Liver (tissue), 9 donors: ENCODE data around the gene ATP6V1D. TPM values are rescaled to one million over a fixed set of nuclear protein-coding genes. Genes with fewer than 3 reads are reported as not detected.

ENCODE experiments used
- DNase-seq: peaks from one replicate; pipeline ENCODE4 v3.0.0-alpha.2; 2017; ENCODE audit warnings: low spot score
- H3K27ac ChIP-seq, 2 donors: one replicate each; pipeline ENCODE4 v1.7.0; 2013; ENCODE audit warnings: inconsistent platforms in 2 of 2, low read length in 2 of 2, control low read depth in 1 of 2, low read depth in 1 of 2, mild to moderate bottlenecking in 1 of 2
- H3K27me3 ChIP-seq, 4 donors: one replicate each; pipeline versions ENCODE4 v1.6.1 to v1.7.0; 2013; ENCODE audit warnings: low read length in 3 of 4, inconsistent platforms in 1 of 4, mild to moderate bottlenecking in 1 of 4, moderate library complexity in 1 of 4; ENCODE audit not compliant: control insufficient read depth in 4 of 4, insufficient read depth in 4 of 4
- H3K36me3 ChIP-seq, 4 donors: one replicate each; pipeline versions ENCODE4 v1.6.1 to v1.7.0; 2013; ENCODE audit warnings: low read length in 3 of 4, mild to moderate bottlenecking in 3 of 4, low read depth in 1 of 4, moderate library complexity in 1 of 4; ENCODE audit not compliant: control insufficient read depth in 4 of 4, insufficient read depth in 3 of 4
- H3K4me1 ChIP-seq, 4 donors: one replicate each; pipeline versions ENCODE4 v1.6.1 to v1.7.0; 2013; ENCODE audit warnings: low read length in 3 of 4, mild to moderate bottlenecking in 3 of 4, moderate library complexity in 1 of 4; ENCODE audit not compliant: control insufficient read depth in 4 of 4, insufficient read depth in 4 of 4
- H3K4me3 ChIP-seq, 3 donors: one replicate each; pipeline versions ENCODE4 v1.6.1 to v1.7.0; 2013; ENCODE audit warnings: low read length in 3 of 3, control low read depth in 1 of 3, low read depth in 1 of 3, mild to moderate bottlenecking in 1 of 3
- H3K9ac ChIP-seq, 2 donors: one replicate each; pipeline ENCODE4 v1.7.0; 2013; ENCODE audit warnings: low read length in 2 of 2, mild to moderate bottlenecking in 2 of 2, moderate library complexity in 2 of 2, control low read depth in 1 of 2, low read depth in 1 of 2
- H3K9me3 ChIP-seq, 4 donors: one replicate each; pipeline versions ENCODE4 v1.6.1 to v1.7.0; 2013; ENCODE audit warnings: low read length in 3 of 4; ENCODE audit not compliant: control insufficient read depth in 4 of 4
- EGR1 ChIP-seq, 2 donors: IDR thresholded peaks; 2 replicates each; pipeline ENCODE4 v1.6.1; 2016 to 2018; ENCODE audit warnings: antibody characterized with exemption in 2 of 2, low read depth in 2 of 2
- FOXA1 ChIP-seq: IDR thresholded peaks from 2 replicates; pipeline ENCODE4 v1.6.1; 2016; ENCODE audit warnings: antibody characterized with exemption
- FOXA2 ChIP-seq: IDR thresholded peaks from 2 replicates; pipeline ENCODE4 v1.6.1; 2016; ENCODE audit warnings: antibody characterized with exemption
- GABPA ChIP-seq, 2 donors: IDR thresholded peaks in 1 of 2; conservative IDR thresholded peaks in 1 of 2; 2 replicates each; pipeline ENCODE4 v1.6.1; 2016; ENCODE audit warnings: antibody characterized with exemption in 2 of 2, mild to moderate bottlenecking in 1 of 2, moderate library complexity in 1 of 2
- HNF4A ChIP-seq, 2 donors: conservative IDR thresholded peaks; 2 replicates each; pipeline ENCODE4 v1.6.1; 2016; ENCODE audit warnings: antibody characterized with exemption in 2 of 2, mild to moderate bottlenecking in 2 of 2
- HNF4G ChIP-seq: IDR thresholded peaks from 2 replicates; pipeline ENCODE4 v1.6.1; 2016; ENCODE audit warnings: antibody characterized with exemption
- JUND ChIP-seq, 2 donors: IDR thresholded peaks; 2 replicates each; pipeline ENCODE4 v1.6.1; 2016; ENCODE audit warnings: antibody characterized with exemption in 2 of 2
- MAX ChIP-seq: IDR thresholded peaks from 2 replicates; pipeline ENCODE4 v1.6.1; 2016; ENCODE audit warnings: antibody characterized with exemption
- NR2F2 ChIP-seq: IDR thresholded peaks from 2 replicates; pipeline ENCODE4 v1.6.1; 2016; ENCODE audit warnings: antibody characterized with exemption
- RAD21 ChIP-seq, 2 donors: IDR thresholded peaks; 2 replicates each; pipeline ENCODE4 v1.6.1; 2016; ENCODE audit warnings: antibody characterized with exemption in 2 of 2, mild to moderate bottlenecking in 2 of 2
- REST ChIP-seq: IDR thresholded peaks from 2 replicates; pipeline ENCODE4 v1.6.1; 2016; ENCODE audit warnings: antibody characterized with exemption, mild to moderate bottlenecking
- RXRA ChIP-seq, 2 donors: IDR thresholded peaks; 2 replicates each; pipeline ENCODE4 v1.6.1; 2017 to 2018; ENCODE audit warnings: antibody characterized with exemption in 2 of 2, mild to moderate bottlenecking in 1 of 2
- SP1 ChIP-seq: IDR thresholded peaks from 2 replicates; pipeline ENCODE4 v1.6.1; 2018; ENCODE audit warnings: antibody characterized with exemption, mild to moderate bottlenecking
- TAF1 ChIP-seq: conservative IDR thresholded peaks from 2 replicates; pipeline ENCODE4 v1.6.1; 2016; ENCODE audit warnings: antibody characterized with exemption, mild to moderate bottlenecking
- YY1 ChIP-seq: IDR thresholded peaks from 2 replicates; pipeline ENCODE4 v1.6.1; 2016; ENCODE audit warnings: antibody characterized with exemption, mild to moderate bottlenecking
- WGBS: extraction: QIAGEN DNeasy Blood & Tissue Kit; methylation state at CpG from one replicate; pipeline ENCODE4 v1.1.7; 2013; 5-methylcytosine and 5-hydroxymethylcytosine counted together
- polyA plus RNA-seq, 2 donors: library from polyadenylated mRNA; stranded (reverse) in 1 of 2; unstranded in 1 of 2; fragments of 200-250 nt in 1 of 2; fragments of >200 nt in 1 of 2; fragmentation: Nextera tagmentation in 1 of 2; extraction: Ambion mirVana in 1 of 2; gene quantifications; one replicate each; pipeline versions ENCODE4 v1.2.1 to v1.2.3, GENCODE V29; 2013 to 2015
- total RNA-seq, 2 donors: library from RNA; depleted of rRNA; stranded (reverse); fragments of >200 nt; gene quantifications; one replicate each; pipeline ENCODE4 v1.2.3, GENCODE V29; 2014
- TF ChIP-seq, protein P1 (sequence below): fragments of 150-350 bp; IDR thresholded peaks from 2 replicates; pipeline ENCODE4 v1.5.1; 2017; ENCODE audit warnings: improper control_type of control experiment, low read depth, low read length; ENCODE audit not compliant: missing input control
- TF ChIP-seq, protein P2 (sequence below): IDR thresholded peaks from 2 replicates; pipeline ENCODE4 v1.6.1; 2016; ENCODE audit warnings: antibody characterized with exemption
- TF ChIP-seq, protein P3 (sequence below): IDR thresholded peaks from 2 replicates; pipeline ENCODE4 v1.6.1; 2016; ENCODE audit warnings: antibody characterized with exemption
- donor health status: healthy.
- donor health status: healthy.
- donor health status: healthy.
- donor health status: healthy.
- donor health status: healthy.

ATP6V1D gene
- total and polyA plus RNA-seq, 4 donors: 22.6 to 53.2 (median 42.8) TPM

- H3K4me3 ChIP-seq: no peak overlapping the region
- peaks cover 1 to 68% (median 50%) of the 10 kb centered on the region in 4 donors for H3K36me3 ChIP-seq
- no peak for DNase-seq
- TF ChIP-seq, protein P1, sequence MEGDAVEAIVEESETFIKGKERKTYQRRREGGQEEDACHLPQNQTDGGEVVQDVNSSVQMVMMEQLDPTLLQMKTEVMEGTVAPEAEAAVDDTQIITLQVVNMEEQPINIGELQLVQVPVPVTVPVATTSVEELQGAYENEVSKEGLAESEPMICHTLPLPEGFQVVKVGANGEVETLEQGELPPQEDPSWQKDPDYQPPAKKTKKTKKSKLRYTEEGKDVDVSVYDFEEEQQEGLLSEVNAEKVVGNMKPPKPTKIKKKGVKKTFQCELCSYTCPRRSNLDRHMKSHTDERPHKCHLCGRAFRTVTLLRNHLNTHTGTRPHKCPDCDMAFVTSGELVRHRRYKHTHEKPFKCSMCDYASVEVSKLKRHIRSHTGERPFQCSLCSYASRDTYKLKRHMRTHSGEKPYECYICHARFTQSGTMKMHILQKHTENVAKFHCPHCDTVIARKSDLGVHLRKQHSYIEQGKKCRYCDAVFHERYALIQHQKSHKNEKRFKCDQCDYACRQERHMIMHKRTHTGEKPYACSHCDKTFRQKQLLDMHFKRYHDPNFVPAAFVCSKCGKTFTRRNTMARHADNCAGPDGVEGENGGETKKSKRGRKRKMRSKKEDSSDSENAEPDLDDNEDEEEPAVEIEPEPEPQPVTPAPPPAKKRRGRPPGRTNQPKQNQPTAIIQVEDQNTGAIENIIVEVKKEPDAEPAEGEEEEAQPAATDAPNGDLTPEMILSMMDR: peak; percentile 19
- TF ChIP-seq HNF4A (conservative IDR thresholded peaks at IDR 0.05) (no peak), RAD21 (IDR thresholded peaks at IDR 0.05) (peak in 1 of 2 donors; percentile 45), HNF4G (no peak), TAF1 (no peak), GABPA (IDR thresholded peaks at IDR 0.05 in 1 of 2, conservative IDR thresholded peaks at IDR 0.05 in 1 of 2) (no peak)
- no peaks in the 10 kb centered on the region for H3K4me1 ChIP-seq
- 95% methylated on average over 2 of the region's 2 CpGs for WGBS
- H3K9ac ChIP-seq: no peak overlapping the region
- no peaks in the 10 kb centered on the region for H3K27me3 ChIP-seq
- no peaks in the 10 kb centered on the region for H3K9me3 ChIP-seq
- H3K27ac ChIP-seq: no peak overlapping the region
These were observed 23.8 kb downstream of the ATP6V1D start for GRCh38 chr14:67335781-67336180.

DNA sequence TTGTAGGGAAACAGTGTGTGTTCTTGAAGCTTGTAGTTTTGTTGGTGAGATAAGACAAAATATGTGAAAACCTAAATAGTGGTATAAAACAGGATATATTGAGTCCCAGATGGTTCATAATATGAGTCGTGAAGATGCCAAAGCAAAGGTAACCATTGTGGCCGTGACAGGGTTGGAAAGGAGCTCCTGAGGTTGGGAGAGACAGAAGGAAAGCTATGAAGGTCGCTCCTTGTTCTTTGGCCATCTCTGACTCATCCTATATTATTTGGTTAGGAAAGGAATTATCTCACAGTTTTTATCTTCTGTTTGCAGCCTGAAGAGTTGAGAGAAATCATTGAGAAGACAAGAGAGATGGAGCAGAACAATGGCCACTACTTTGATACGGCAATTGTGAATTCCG is 27.1 kb downstream of the ATP6V1D start:
- H3K9me3 ChIP-seq: no peaks in the 10 kb centered on the region
- DNase-seq: no peak
- no peak overlapping the region for H3K9ac ChIP-seq
- no peak for TF ChIP-seq YY1
- no peak for TF ChIP-seq SP1
- TF ChIP-seq, protein P2, sequence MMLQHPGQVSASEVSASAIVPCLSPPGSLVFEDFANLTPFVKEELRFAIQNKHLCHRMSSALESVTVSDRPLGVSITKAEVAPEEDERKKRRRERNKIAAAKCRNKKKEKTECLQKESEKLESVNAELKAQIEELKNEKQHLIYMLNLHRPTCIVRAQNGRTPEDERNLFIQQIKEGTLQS: no peak
- no peak for TF ChIP-seq GABPA (IDR thresholded peaks at IDR 0.05 in 1 of 2, conservative IDR thresholded peaks at IDR 0.05 in 1 of 2)
- TF ChIP-seq, protein P1: no peak
- no peak for TF ChIP-seq HNF4G
- TF ChIP-seq TAF1: no peak
- TF ChIP-seq HNF4A (conservative IDR thresholded peaks at IDR 0.05): no peak
- no peak for TF ChIP-seq RAD21 (IDR thresholded peaks at IDR 0.05)
- TF ChIP-seq JUND (IDR thresholded peaks at IDR 0.05): no peak
- no peak for TF ChIP-seq FOXA1
- no peak for TF ChIP-seq EGR1 (IDR thresholded peaks at IDR 0.05; ENCODE audit: low read depth in 2 of 2)
- TF ChIP-seq MAX: no peak
- TF ChIP-seq, protein P3, sequence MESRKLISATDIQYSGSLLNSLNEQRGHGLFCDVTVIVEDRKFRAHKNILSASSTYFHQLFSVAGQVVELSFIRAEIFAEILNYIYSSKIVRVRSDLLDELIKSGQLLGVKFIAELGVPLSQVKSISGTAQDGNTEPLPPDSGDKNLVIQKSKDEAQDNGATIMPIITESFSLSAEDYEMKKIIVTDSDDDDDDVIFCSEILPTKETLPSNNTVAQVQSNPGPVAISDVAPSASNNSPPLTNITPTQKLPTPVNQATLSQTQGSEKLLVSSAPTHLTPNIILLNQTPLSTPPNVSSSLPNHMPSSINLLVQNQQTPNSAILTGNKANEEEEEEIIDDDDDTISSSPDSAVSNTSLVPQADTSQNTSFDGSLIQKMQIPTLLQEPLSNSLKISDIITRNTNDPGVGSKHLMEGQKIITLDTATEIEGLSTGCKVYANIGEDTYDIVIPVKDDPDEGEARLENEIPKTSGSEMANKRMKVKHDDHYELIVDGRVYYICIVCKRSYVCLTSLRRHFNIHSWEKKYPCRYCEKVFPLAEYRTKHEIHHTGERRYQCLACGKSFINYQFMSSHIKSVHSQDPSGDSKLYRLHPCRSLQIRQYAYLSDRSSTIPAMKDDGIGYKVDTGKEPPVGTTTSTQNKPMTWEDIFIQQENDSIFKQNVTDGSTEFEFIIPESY: no peak
- TF ChIP-seq FOXA2: no peak
- TF ChIP-seq REST: no peak
- no peak for TF ChIP-seq RXRA (IDR thresholded peaks at IDR 0.05)
- no peak for TF ChIP-seq NR2F2
- H3K4me3 ChIP-seq: no peak overlapping the region
- H3K4me1 ChIP-seq: no peaks in the 10 kb centered on the region
- WGBS: 97% methylated on average over 5 of the region's 5 CpGs
- no peaks in the 10 kb centered on the region for H3K27me3 ChIP-seq
- H3K27ac ChIP-seq: no peak overlapping the region
- peaks cover 0 to 50% (median 31%) of the 10 kb centered on the region in 4 donors for H3K36me3 ChIP-seq
